Measurements from ENCODE around the gene MACC1.
A peak's percentile ranks its signal among the peaks of the same experiment; 100 is the strongest.

Gene MACC1

GRCh38 chr7:20238194-20238753, 21.1 kb upstream of the MACC1 start:
- H3K4me3 Mint-ChIP-seq, result peak overlapping the region in 1 of 2 donors; percentile 18
- no peak overlapping the region for H3K27ac Mint-ChIP-seq

DNA sequence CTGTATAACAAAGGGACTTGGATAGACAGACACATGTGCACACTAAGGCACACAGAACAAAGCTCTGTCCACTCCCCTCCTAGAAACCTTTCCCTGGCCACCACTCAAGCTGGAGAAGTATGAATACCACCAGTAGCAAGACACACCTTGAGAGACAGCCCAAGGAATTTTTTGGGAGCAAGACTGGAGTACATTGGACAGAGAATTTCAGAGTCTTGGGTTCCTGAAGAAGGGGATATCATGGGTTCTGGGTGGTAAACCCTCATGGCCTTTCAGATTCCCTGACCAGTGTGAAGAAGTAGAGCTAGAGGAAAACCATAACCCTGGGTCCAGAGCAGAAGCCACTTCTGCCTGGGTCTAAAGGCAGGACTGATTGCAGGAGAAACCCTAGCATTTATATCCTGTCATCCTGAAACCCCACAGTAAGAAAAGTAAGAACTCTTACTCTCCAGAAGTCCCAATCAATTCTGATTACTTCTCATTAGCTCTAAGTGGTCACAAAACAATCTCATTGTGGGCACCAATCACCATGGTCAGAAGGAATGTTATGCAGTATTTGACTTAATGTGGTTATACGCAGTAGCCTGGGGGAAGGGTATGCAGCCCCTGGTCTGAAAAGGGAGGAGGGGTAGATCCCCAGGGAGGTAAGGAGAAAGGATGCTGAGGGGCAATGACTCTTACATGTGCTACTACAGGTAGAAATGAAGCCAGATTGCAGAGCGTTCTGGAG, 20.4 kb upstream of the MACC1 start:
- no peak for DNase-seq
- no peaks in the 10 kb centered on the region for H3K27me3 Mint-ChIP-seq
- H3K4me3 Mint-ChIP-seq, result no peak overlapping the region
- ATAC-seq (replicated peaks), result no peak
- no peak overlapping the region for H3K27ac Mint-ChIP-seq
- no peaks in the 10 kb centered on the region for H3K36me3 Mint-ChIP-seq (ENCODE audit: insufficient read depth)
- peaks cover 0 to 2% of the 10 kb centered on the region in 2 donors for H3K4me1 Mint-ChIP-seq (ENCODE audit: low read depth in 2 of 2)
- H3K9me3 Mint-ChIP-seq, result peaks cover 0 to 7% of the 10 kb centered on the region in 2 donors

More at GRCh38 chr7:20238194-20238753, 21.1 kb upstream of the MACC1 start:
- Mint-ChIP-seq H3K4me1 (ENCODE audit: low read depth in 2 of 2) (peaks cover 0 to 2% of the 10 kb centered on the region in 2 donors), H3K27me3 (no peaks in the 10 kb centered on the region), H3K36me3 (ENCODE audit: insufficient read depth) (no peaks in the 10 kb centered on the region), H3K9me3 (peaks cover 0 to 7% of the 10 kb centered on the region in 2 donors)
- no peak for DNase-seq
- ATAC-seq (replicated peaks), result no peak

- DNase-seq (no peak), ATAC-seq (replicated peaks) (no peak)
- Mint-ChIP-seq H3K4me1 (ENCODE audit: low read depth in 2 of 2) (peaks cover 0 to 2% of the 10 kb centered on the region in 2 donors), H3K27ac (no peak overlapping the region), H3K9me3 (peaks cover 0 to 7% of the 10 kb centered on the region in 2 donors), H3K36me3 (ENCODE audit: insufficient read depth) (no peaks in the 10 kb centered on the region), H3K27me3 (no peaks in the 10 kb centered on the region), H3K4me3 (no peak overlapping the region)
These were observed 19.6 kb upstream of the MACC1 start for GRCh38 chr7:20236790-20237189.

- Mint-ChIP-seq H3K27me3 (no peaks in the 10 kb centered on the region), H3K9me3 (peaks cover 0 to 7% of the 10 kb centered on the region in 2 donors), H3K27ac (no peak overlapping the region), H3K4me1 (ENCODE audit: low read depth in 2 of 2) (peaks cover 0 to 2% of the 10 kb centered on the region in 2 donors), H3K4me3 (no peak overlapping the region), H3K36me3 (ENCODE audit: insufficient read depth) (no peaks in the 10 kb centered on the region)
- ATAC-seq (replicated peaks), result no peak
- no peak for DNase-seq
These were observed 18.9 kb upstream of the MACC1 start for GRCh38 chr7:20236043-20236442.

DNA sequence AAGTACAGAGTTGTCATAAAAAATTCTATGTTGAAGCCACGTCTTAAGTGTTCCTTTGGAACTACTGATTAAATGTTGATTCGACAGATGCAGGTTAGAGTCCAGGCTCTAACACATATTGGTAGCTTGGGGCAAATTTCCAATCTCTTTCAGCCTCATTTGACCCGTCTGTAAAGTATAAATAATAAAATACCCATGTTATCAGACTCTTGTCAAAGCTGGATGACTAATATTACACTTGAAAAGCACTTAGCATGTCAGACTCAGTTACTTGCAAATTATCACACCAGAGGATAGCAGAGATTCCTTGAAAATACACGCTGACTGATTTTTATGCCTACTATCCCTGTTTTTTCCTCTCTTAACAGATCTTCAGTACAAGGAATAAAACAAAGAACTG, 18.1 kb upstream of the MACC1 start:
- Mint-ChIP-seq H3K4me3 (no peak overlapping the region), H3K27ac (no peak overlapping the region), H3K36me3 (ENCODE audit: insufficient read depth) (no peaks in the 10 kb centered on the region), H3K4me1 (ENCODE audit: low read depth in 2 of 2) (peaks cover 0 to 2% of the 10 kb centered on the region in 2 donors), H3K9me3 (peaks cover 0 to 7% of the 10 kb centered on the region in 2 donors), H3K27me3 (no peaks in the 10 kb centered on the region)
- DNase-seq (no peak), ATAC-seq (replicated peaks) (no peak)

- no peak for ATAC-seq (replicated peaks)
- Mint-ChIP-seq H3K27ac (no peak overlapping the region), H3K4me3 (no peak overlapping the region), H3K36me3 (ENCODE audit: insufficient read depth) (no peaks in the 10 kb centered on the region), H3K4me1 (ENCODE audit: low read depth in 2 of 2) (no peaks in the 10 kb centered on the region), H3K9me3 (peaks cover 0 to 7% of the 10 kb centered on the region in 2 donors), H3K27me3 (no peaks in the 10 kb centered on the region)
- DNase-seq, result no peak
These were observed 16.2 kb upstream of the MACC1 start for GRCh38 chr7:20233362-20233761.

DNA sequence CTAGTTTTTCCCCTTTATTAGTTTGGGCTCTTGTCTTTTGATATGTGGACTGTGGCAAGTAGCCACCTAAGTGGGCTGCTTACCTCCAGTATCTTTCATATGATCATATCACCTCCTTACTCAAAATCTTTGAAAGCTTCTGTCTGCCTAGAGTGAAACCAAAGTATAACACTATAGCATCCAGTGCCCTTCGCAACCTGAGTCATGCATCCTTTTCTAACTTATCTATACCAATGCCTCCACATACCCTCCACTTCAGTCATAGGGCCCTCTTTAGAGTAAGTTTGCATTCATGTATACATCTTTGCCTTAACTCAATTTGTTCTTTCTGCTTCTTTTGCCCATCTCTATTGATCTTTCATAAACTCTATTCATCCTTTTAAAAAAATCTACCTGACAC, 15.7 kb upstream of the MACC1 start:
- DNase-seq, result no peak
- peaks cover 0 to 7% of the 10 kb centered on the region in 2 donors for H3K9me3 Mint-ChIP-seq
- H3K36me3 Mint-ChIP-seq (ENCODE audit: insufficient read depth), result no peaks in the 10 kb centered on the region
- H3K27me3 Mint-ChIP-seq, result no peaks in the 10 kb centered on the region
- no peak for ATAC-seq (replicated peaks)
- no peaks in the 10 kb centered on the region for H3K4me1 Mint-ChIP-seq (ENCODE audit: low read depth in 2 of 2)
- H3K27ac Mint-ChIP-seq, result no peak overlapping the region
- H3K4me3 Mint-ChIP-seq, result no peak overlapping the region

- Mint-ChIP-seq H3K4me1 (ENCODE audit: low read depth in 2 of 2) (no peaks in the 10 kb centered on the region), H3K36me3 (ENCODE audit: insufficient read depth) (no peaks in the 10 kb centered on the region), H3K4me3 (no peak overlapping the region), H3K9me3 (peaks cover 0 to 8% of the 10 kb centered on the region in 2 donors), H3K27me3 (no peaks in the 10 kb centered on the region), H3K27ac (no peak overlapping the region)
- no peak for ATAC-seq (replicated peaks)
- DNase-seq, result no peak
These were observed 12.7 kb upstream of the MACC1 start for GRCh38 chr7:20229646-20230500.

GRCh38 chr7:20229081-20229480, 11.9 kb upstream of the MACC1 start:
- Mint-ChIP-seq H3K27ac (no peak overlapping the region), H3K4me3 (no peak overlapping the region)

DNA sequence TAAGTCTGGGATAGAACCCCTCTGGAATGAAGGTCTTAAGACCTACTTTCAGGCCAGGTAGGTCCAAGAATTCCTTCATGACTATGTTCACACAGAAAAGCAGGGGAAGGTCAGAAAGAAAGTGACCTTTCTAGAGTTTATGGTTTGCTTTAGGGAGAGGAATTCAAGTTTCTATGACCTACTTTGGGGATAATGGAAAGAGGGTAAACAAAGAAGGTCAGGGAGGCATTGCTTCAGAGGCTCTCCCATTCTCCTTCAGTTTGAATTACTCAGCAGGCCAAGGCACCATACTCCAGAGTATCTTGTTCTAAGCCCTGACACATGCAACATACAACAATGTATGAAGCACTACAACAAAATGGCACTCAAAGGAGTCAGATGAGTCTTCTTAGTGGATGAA, 11.5 kb upstream of the MACC1 start:
- DNase-seq (no peak), ATAC-seq (replicated peaks) (no peak)
- H3K4me3 Mint-ChIP-seq, result no peak overlapping the region
- H3K27ac Mint-ChIP-seq, result no peak overlapping the region
- no peaks in the 10 kb centered on the region for H3K36me3 Mint-ChIP-seq (ENCODE audit: insufficient read depth)
- H3K27me3 Mint-ChIP-seq, result no peaks in the 10 kb centered on the region
- H3K9me3 Mint-ChIP-seq, result peaks cover 0 to 8% of the 10 kb centered on the region in 2 donors
- H3K4me1 Mint-ChIP-seq (ENCODE audit: low read depth in 2 of 2), result no peaks in the 10 kb centered on the region

More at GRCh38 chr7:20229081-20229480, 11.9 kb upstream of the MACC1 start:
- no peaks in the 10 kb centered on the region for H3K27me3 Mint-ChIP-seq
- DNase-seq, result no peak
- H3K4me1 Mint-ChIP-seq (ENCODE audit: low read depth in 2 of 2), result no peaks in the 10 kb centered on the region
- no peak for ATAC-seq (replicated peaks)
- H3K36me3 Mint-ChIP-seq (ENCODE audit: insufficient read depth), result no peaks in the 10 kb centered on the region
- H3K9me3 Mint-ChIP-seq, result peaks cover 0 to 8% of the 10 kb centered on the region in 2 donors

DNA sequence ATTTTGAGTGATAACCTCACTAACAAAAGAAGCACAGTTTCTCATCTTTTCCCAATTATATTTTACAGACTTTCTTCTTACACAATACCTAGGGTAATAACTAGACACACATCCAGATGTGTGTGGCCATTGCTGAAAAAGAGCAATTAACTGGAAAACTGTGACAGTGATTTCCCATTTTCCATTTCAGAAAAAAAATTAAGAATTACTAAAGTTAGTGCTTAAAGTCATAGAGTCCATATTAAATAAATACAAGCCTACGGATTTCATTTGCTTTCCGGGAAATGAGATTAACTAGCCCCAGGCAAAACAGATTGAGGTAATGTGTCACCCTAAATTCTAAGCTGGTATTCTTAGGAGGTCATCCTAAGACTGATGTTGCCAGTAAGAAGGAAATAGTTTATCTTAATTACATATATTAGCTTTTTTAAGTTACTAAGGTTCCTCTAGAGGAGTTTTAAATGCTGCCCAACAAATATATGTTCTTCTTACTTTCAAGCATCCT, 10.2 kb upstream of the MACC1 start:
- ATAC-seq (replicated peaks) (no peak), DNase-seq (no peak)
- Mint-ChIP-seq H3K36me3 (ENCODE audit: insufficient read depth) (no peaks in the 10 kb centered on the region), H3K9me3 (peaks cover 0 to 8% of the 10 kb centered on the region in 2 donors), H3K27ac (no peak overlapping the region), H3K4me1 (ENCODE audit: low read depth in 2 of 2) (no peaks in the 10 kb centered on the region), H3K27me3 (no peaks in the 10 kb centered on the region), H3K4me3 (no peak overlapping the region)

DNA sequence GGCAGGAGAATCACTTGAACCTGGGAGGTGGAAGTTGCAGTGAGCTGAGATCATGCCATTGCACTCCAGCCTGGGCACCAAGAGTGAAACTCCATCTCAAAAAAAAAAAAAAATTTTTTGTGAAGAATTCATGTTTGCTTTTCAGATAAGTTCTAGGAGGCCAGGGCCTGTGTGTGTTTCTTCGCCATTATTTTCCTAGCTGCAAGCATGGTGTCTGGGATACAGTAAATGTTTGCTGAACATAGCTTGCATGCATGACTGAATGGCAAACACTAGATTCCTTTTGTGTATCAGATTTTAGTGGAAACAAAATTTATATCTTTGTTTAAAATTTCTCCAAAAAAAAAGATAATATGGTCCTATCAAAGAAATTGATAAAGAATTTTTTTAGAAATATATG, 9.7 kb upstream of the MACC1 start:
- Mint-ChIP-seq H3K4me1 (ENCODE audit: low read depth in 2 of 2) (no peaks in the 10 kb centered on the region), H3K27ac (no peak overlapping the region), H3K27me3 (no peaks in the 10 kb centered on the region), H3K4me3 (no peak overlapping the region), H3K36me3 (ENCODE audit: insufficient read depth) (no peaks in the 10 kb centered on the region), H3K9me3 (peaks cover 0 to 8% of the 10 kb centered on the region in 2 donors)
- DNase-seq, result no peak
- no peak for ATAC-seq (replicated peaks)

DNA sequence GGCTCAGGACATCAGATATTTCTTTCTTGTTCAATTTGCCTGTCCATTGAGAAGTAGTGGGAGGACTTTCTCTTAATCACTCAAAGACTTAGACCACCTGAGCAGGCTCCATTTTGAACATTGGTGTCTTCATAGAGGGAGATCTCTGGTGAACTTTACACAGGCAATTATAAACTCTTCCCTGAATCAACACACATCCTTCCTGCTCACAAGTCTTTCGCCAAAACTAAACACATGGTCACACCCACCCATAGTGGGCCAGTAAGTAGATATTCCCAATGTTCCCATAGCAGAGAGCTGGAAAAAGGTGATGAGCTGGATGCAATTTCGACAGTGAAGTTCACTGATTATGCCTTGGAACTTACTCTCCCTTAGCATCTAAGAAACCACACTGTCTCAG, 8.2 kb upstream of the MACC1 start:
- Mint-ChIP-seq H3K9me3 (peaks cover 0 to 8% of the 10 kb centered on the region in 2 donors), H3K36me3 (ENCODE audit: insufficient read depth) (no peaks in the 10 kb centered on the region), H3K4me1 (ENCODE audit: low read depth in 2 of 2) (no peaks in the 10 kb centered on the region), H3K4me3 (no peak overlapping the region), H3K27ac (no peak overlapping the region), H3K27me3 (no peaks in the 10 kb centered on the region)
- DNase-seq, result no peak
- no peak for ATAC-seq (replicated peaks)
